NCI-H1436 (cell line): ENCODE data around the gene EFNB1.
"Not testable (repeated sequence)": the region's sequence is repeated elsewhere in the genome, so short reads cannot be mapped to it uniquely, and the experiment has no call there.

Source experiments
- DNase-seq: peaks from one replicate; lab custom pipeline; 2025; lab: John Stamatoyannopoulos, UW

Gene EFNB1

GRCh38 chrX:68828740-68829581 lies at the start of gene EFNB1:
EFNB1 (plus strand) TSS chrX:68829021; CDS start chrX:68829777, 756 bp downstream.
- peak; percentile 98 for DNase-seq

GRCh38 chrX:68781295-68781694 lies 47.5 kb upstream of the EFNB1 start:
- DNase-seq, result not testable (repeated sequence)

GRCh38 chrX:68784816-68785215 lies 44.0 kb upstream of the EFNB1 start:
- no peak for DNase-seq

GRCh38 chrX:68786581-68786980 lies 42.2 kb upstream of the EFNB1 start:
- not testable (repeated sequence) for DNase-seq

- no peak for DNase-seq
These were observed 38.9 kb upstream of the EFNB1 start for GRCh38 chrX:68789966-68790365.

GRCh38 chrX:68792083-68792482 lies 36.7 kb upstream of the EFNB1 start:
- DNase-seq, result no peak

- no peak for DNase-seq
These were observed 34.4 kb upstream of the EFNB1 start for GRCh38 chrX:68794461-68794860.

- DNase-seq, result no peak
These were observed 33.1 kb upstream of the EFNB1 start for GRCh38 chrX:68795741-68796140.

- not testable (repeated sequence) for DNase-seq
These were observed 30.4 kb upstream of the EFNB1 start for GRCh38 chrX:68798400-68798799.

- DNase-seq, result no peak
These were observed 27.0 kb upstream of the EFNB1 start for GRCh38 chrX:68801737-68802290.

GRCh38 chrX:68807818-68808217 lies 21.0 kb upstream of the EFNB1 start:
- DNase-seq, result no peak

- no peak for DNase-seq
These were observed 20.0 kb upstream of the EFNB1 start for GRCh38 chrX:68808686-68809357.

- no peak for DNase-seq
These were observed 8.2 kb upstream of the EFNB1 start for GRCh38 chrX:68820476-68821110.

GRCh38 chrX:68821616-68822015 lies 7.2 kb upstream of the EFNB1 start:
- no peak for DNase-seq

- peak; percentile 33 for DNase-seq
These were observed 6.0 kb upstream of the EFNB1 start for GRCh38 chrX:68822641-68823410.

- no peak for DNase-seq
These were observed 5.2 kb upstream of the EFNB1 start for GRCh38 chrX:68823413-68824151.

GRCh38 chrX:68824152-68824433 lies 4.7 kb upstream of the EFNB1 start:
- no peak for DNase-seq

- DNase-seq, result no peak
These were observed 4.2 kb upstream of the EFNB1 start for GRCh38 chrX:68824565-68825125.

- DNase-seq, result no peak
These were observed 2.5 kb upstream of the EFNB1 start for GRCh38 chrX:68826113-68826980.

- DNase-seq, result no peak
These were observed 1.6 kb upstream of the EFNB1 start for GRCh38 chrX:68827256-68827655.
